ENCODE data around the gene PCDHB5.
"Not testable (repeated sequence)": the region's sequence is repeated elsewhere in the genome, so short reads cannot be mapped to it uniquely, and the experiment has no call there.

Gene PCDHB5

DNA sequence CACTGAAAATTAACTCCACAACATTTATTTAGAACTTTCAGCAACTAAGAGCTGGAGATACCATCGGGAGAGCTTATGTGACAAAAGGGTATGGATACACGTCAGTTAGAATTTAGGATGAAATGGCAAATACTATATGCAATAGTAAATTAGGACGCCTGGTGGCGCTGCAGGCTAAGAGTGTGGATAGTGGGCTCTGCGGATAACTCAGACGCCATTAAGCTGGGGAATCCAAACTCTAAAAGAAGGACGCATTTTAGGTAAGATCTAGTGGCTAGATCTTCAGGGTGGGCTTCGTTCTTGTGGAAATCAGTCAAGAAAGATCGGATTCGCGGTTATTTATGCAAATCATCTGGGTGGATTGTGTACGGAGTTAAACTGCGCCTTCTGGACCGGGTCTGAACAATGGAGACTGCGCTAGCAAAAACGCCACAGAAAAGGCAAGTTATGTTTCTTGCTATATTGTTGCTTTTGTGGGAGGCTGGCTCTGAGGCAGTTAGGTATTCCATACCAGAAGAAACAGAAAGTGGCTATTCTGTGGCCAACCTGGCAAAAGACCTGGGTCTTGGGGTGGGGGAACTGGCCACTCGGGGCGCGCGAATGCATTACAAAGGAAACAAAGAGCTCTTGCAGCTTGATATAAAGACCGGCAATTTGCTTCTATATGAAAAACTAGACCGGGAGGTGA, at the start of gene PCDHB5:
TSS of gene PCDHB5 (plus strand) at position 177 of the 688 bp plus-strand sequence. CDS start at position 406, 229 bp downstream.
- no peak for DNase-seq

DNA sequence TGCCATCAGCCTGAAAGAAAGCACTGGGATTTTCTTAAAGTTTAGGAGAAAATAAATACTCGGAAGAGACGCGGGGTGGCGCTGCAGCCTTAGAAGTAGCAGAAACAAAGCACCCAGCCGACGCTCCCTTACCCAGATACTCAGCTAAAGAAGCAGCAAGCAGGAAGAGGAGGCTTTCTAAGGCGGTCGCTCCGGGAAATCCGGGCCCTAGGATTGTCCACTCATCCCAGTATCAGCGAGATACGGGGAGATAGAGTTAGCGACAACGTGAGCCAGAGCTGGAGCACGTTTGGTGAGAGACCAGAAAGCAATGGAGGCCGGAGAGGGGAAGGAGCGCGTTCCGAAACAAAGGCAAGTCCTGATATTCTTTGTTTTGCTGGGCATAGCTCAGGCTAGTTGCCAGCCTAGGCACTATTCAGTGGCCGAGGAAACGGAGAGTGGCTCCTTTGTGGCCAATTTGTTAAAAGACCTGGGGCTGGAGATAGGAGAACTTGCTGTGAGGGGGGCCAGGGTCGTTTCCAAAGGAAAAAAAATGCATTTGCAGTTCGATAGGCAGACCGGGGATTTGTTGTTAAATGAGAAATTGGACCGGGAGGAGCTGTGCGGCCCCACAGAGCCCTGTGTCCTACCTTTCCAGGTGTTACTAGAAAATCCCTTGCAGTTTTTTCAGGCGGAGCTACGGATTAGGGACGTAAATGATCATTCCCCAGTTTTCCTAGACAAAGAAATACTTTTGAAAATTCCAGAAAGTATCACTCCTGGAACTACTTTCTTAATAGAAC, 40.3 kb upstream of the PCDHB5 start, which contains the start of gene PCDHB2:
TSS of gene PCDHB2 (plus strand) at position 135 of the 782 bp plus-strand sequence. CDS start at position 311, 176 bp downstream.
- DNase-seq = no peak

- DNase-seq = no peak
Measured at GRCh38 chr5:141095263-141095641, 39.8 kb upstream of the PCDHB5 start.

DNA sequence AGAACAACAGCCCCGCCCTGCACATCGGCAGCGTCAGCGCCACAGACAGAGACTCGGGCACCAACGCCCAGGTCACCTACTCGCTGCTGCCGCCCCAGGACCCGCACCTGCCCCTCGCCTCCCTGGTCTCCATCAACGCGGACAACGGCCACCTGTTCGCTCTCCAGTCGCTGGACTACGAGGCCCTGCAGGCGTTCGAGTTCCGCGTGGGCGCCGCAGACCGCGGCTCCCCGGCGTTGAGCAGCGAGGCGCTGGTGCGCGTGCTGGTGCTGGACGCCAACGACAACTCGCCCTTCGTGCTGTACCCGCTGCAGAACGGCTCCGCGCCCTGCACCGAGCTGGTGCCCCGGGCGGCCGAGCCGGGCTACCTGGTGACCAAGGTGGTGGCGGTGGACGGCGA, 38.8 kb upstream of the PCDHB5 start:
- DNase-seq = not testable (repeated sequence)

GRCh38 chr5:141096586-141096985, 38.4 kb upstream of the PCDHB5 start:
- not testable (repeated sequence) for DNase-seq

- no peak for DNase-seq
Measured at GRCh38 chr5:141100243-141100805, 34.7 kb upstream of the PCDHB5 start, which contains the start of gene PCDHB3. Gene PCDHB3, plus strand, starts transcription at chr5:141100473. Its CDS starts 177 bp downstream, at chr5:141100650.

- no peak for DNase-seq
Measured at GRCh38 chr5:141101059-141101458, 33.9 kb upstream of the PCDHB5 start.

DNA sequence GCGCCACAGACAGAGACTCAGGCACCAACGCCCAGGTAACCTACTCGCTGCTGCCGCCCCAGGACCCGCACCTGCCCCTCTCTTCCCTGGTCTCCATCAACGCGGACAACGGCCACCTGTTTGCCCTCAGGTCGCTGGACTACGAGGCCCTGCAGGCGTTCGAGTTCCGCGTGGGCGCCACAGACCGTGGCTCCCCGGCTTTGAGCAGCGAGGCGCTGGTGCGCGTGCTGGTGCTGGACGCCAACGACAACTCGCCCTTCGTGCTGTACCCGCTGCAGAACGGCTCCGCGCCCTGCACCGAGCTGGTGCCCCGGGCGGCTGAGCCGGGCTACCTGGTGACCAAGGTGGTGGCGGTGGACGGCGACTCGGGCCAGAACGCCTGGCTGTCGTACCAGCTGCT, 32.9 kb upstream of the PCDHB5 start:
- DNase-seq = not testable (repeated sequence)

GRCh38 chr5:141102471-141102870, 32.5 kb upstream of the PCDHB5 start:
- DNase-seq = not testable (repeated sequence)

GRCh38 chr5:141105350-141105749, 29.7 kb upstream of the PCDHB5 start:
- DNase-seq = no peak

DNA sequence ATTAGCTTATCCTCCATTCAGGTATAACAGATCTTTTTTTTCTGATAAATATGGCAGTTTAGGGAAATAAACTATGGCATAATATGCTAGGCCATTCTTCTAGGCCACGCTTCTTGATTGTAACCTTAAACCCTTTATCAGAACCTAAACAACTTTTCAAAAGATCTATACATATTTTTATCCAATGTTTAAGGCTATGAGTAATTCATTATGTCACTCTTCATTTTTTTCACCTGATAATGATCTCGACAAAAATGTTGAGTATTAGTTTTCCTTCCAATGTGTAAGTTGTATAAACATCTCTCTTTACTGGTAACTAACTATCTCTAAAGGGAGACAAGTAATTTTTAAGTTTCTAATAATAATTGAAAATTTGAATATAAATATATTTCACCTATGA, 15.8 kb upstream of the PCDHB5 start:
- DNase-seq = no peak

DNA sequence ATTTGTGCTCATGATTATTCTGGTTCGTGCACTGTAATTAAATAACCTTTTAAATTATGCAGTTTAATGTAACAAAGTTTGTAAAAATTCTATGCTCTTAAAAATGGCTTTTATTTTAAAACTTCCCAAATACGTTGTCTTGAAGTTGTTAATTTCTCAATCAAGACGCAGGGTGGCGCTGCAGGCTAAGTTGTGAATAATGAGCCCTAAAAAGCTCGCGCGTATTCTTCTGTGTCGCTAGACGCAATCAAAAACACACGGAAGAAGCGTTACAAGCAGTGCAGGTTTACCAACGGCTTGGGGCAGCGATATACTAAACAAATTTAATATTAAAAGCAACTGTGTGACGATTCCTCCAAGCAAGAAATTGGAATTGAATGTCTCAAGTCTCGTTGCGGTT, 13.4 kb upstream of the PCDHB5 start, which contains the start of gene PCDHB4:
TSS of gene PCDHB4 (plus strand) at position 256 of the 400 bp plus-strand sequence. CDS start 181 bp downstream, outside the sequence.
- DNase-seq = no peak

- DNase-seq = no peak
Measured at GRCh38 chr5:141121985-141122384, 13.0 kb upstream of the PCDHB5 start.

DNA sequence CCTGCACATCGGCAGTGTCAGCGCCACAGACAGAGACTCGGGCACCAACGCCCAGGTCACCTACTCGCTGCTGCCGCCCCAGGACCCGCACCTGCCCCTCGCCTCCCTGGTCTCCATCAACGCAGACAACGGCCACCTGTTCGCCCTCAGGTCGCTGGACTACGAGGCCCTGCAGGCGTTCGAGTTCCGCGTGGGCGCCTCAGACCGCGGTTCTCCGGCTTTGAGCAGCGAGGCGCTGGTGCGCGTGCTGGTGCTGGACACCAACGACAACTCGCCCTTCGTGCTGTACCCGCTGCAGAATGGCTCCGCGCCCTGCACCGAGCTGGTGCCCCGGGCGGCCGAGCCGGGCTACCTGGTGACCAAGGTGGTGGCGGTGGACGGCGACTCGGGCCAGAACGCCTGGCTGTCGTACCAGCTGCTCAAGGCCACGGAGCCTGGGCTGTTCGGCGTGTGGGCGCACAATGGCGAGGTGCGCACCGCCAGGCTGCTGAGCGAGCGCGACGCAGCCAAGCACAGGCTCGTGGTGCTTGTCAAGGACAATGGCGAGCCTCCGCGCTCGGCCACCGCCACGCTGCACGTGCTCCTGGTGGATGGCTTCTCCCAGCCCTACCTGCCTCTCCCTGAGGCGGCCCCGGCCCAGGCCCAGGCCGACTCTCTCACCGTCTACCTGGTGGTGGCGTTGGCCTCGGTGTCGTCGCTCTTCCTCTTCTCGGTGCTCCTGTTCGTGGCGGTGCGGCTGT, 11.4 kb upstream of the PCDHB5 start:
- not testable (repeated sequence) for DNase-seq

- DNase-seq = no peak
Measured at GRCh38 chr5:141127305-141127704, 7.7 kb upstream of the PCDHB5 start.

DNA sequence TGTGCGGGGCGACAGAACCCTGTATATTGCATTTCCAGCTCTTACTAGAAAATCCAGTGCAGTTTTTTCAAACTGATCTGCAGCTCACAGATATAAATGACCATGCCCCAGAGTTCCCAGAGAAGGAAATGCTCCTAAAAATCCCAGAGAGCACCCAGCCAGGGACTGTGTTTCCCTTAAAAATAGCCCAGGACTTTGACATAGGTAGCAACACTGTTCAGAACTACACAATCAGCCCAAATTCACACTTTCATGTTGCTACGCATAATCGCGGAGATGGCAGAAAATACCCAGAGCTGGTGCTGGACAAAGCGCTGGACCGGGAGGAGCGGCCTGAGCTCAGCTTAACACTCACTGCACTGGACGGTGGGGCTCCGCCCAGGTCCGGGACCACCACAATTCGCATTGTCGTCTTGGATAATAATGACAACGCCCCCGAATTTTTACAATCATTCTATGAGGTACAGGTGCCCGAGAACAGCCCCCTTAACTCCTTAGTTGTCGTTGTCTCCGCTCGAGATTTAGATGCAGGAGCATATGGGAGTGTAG, 786 bp downstream of the PCDHB5 start:
- no peak for DNase-seq

GRCh38 chr5:141137346-141137745, 2.3 kb downstream of the PCDHB5 start:
- not testable (repeated sequence) for DNase-seq

DNA sequence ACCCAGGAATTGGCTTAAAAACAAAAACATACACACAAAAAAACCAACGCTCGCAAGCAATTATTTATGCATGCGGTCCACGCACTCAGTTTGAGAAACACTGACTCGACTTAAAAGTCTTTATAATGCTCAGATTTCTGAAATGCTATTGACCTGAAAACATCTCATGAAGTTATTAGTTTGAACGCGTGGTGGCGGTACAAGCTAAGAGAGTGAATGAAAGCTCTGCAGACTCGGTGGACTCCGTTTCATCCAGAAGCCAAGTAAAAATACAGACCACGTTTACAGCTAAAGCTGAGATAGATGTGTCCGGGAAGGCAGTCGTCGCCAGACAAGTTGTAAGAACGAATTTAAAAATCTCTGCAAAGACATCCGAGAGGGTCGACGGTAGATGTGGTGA, 14.8 kb downstream of the PCDHB5 start, which contains the start of gene PCDHB6:
TSS of gene PCDHB6 (plus strand) at position 246 of the 400 bp plus-strand sequence. CDS start 201 bp downstream, outside the sequence.
- DNase-seq = peak in 1 of 2 donors; percentile 1

DNA sequence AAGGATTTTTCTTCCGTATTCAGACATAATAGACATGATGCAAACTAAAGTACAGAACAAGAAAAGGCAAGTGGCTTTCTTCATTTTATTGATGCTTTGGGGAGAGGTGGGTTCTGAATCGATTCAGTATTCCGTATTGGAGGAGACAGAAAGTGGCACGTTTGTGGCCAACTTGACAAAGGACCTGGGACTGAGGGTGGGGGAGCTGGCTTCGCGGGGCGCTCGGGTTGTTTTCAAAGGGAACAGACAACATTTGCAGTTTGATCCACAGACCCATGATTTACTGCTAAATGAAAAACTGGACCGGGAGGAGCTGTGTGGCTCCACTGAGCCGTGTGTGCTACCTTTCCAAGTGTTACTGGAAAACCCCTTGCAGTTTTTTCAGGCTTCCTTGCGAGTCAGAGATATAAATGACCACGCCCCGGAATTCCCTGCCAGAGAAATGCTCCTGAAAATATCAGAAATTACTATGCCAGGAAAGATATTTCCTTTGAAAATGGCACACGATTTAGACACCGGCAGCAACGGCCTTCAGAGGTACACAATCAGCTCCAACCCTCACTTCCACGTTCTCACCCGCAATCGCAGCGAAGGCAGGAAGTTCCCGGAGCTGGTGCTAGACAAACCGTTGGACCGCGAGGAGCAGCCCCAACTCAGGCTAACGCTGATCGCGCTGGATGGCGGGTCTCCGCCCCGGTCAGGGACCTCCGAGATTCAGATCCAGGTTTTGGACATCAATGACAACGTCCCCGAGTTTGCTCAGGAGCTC, 15.4 kb downstream of the PCDHB5 start:
- no peak for DNase-seq

- DNase-seq = no peak
Measured at GRCh38 chr5:141150993-141151325, 16.0 kb downstream of the PCDHB5 start.

- DNase-seq = not testable (repeated sequence)
Measured at GRCh38 chr5:141151632-141152031, 16.6 kb downstream of the PCDHB5 start.

DNA sequence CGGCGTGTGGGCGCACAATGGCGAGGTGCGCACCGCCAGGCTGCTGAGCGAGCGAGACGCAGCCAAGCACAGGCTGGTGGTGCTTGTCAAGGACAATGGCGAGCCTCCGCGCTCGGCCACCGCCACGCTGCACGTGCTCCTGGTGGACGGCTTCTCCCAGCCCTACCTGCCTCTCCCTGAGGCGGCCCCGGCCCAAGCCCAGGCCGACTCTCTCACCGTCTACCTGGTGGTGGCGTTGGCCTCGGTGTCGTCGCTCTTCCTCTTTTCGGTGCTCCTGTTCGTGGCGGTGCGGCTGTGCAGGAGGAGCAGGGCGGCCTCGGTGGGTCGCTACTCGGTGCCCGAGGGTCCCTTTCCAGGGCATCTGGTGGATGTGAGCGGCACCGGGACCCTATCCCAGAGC, 17.1 kb downstream of the PCDHB5 start:
- DNase-seq = not testable (repeated sequence)
